HCT116 (cell line): ENCODE measurements around the gene SEMA5B. TPM values are rescaled to one million over a fixed set of nuclear protein-coding genes. Genes with fewer than 3 reads are reported as not detected.

ENCODE experiments used
- ATAC-seq: fragments of 200-7000 bp; cut with Tn5 transposase; 2 replicates; pipeline ENCODE4 v1.9.1; 2020; ENCODE audit warnings: mild to moderate bottlenecking, moderate library complexity
- BruUV-seq: library from RNA; stranded (reverse); fragments of 400-500 nt; replicated peaks from 2 replicates; lab custom pipeline; 2021; lab: Mats Ljungman, UMichigan
- CTCF ChIA-PET: fragments of 300-600 bp; sonication (Branson Sonifier 250); formaldehyde crosslinking; loops from one replicate; lab custom pipeline; 2021; ENCODE audit warnings: antibody characterized with exemption; lab: Charles Lee
- POLR2A ChIA-PET: fragments of 300-600, 350-600 bp; sonication (Branson Sonifier 250); formaldehyde crosslinking; loops from one replicate; lab custom pipeline; 2021; ENCODE audit warnings: antibody characterized with exemption; lab: Charles Lee
- RAD21 ChIA-PET, 2 experiments: fragments of 300-600 bp; sonication (Branson Sonifier 250); formaldehyde crosslinking; loops; one replicate each; lab custom pipeline; 2023; ENCODE audit warnings: low total read pairs in 2 of 2; ENCODE audit not compliant: uncharacterized antibody in 2 of 2, unreplicated experiment in 2 of 2, low non-redundant PET in 1 of 2; lab: Charles Lee
- DNase-seq: peaks from one replicate; pipeline ENCODE4 v3.0.0-alpha.2; 2010; ENCODE audit warnings: low read depth, low spot score
- H2AFZ ChIP-seq: fragments of 200-600 bp; shearing (Covaris generic), sonication (generic); 2 replicates; pipeline ENCODE4 v1.6.1; 2017; ENCODE audit warnings: low read depth, mixed run types, mixed read lengths, antibody characterized with exemption, low read length; ENCODE audit not compliant: poor library complexity, severe bottlenecking
- H3K27ac ChIP-seq: 2 replicates; pipeline ENCODE4 v1.5.1; 2012; ENCODE audit warnings: low read depth, low read length
- H3K27me3 ChIP-seq: fragments of 200-600 bp; sonication (generic); 2 replicates; pipeline ENCODE4 v1.6.1; 2016; ENCODE audit warnings: mixed run types, low read length, mixed read lengths; ENCODE audit not compliant: insufficient read depth
- H3K36me3 ChIP-seq, 2 experiments: fragments of 200-500 bp in 1 of 2; fragments of 200-600 bp in 1 of 2; sonication (Bioruptor generic) in 1 of 2; sonication (generic) in 1 of 2; 2 replicates each; pipeline versions ENCODE4 v1.5.1 to v1.6.1; 2014 to 2016; ENCODE audit warnings: low read length in 2 of 2, inconsistent platforms in 1 of 2, mixed read lengths in 1 of 2, mixed run types in 1 of 2; ENCODE audit not compliant: insufficient read depth in 2 of 2, control insufficient read depth in 1 of 2
- H3K4me1 ChIP-seq, 2 experiments: fragments of 200-600 bp in 1 of 2; sonication (generic) in 1 of 2; 2 replicates each; pipeline versions ENCODE4 v1.5.1 to v1.6.1; 2012 to 2017; ENCODE audit warnings: low read length in 2 of 2, inconsistent platforms in 1 of 2, mild to moderate bottlenecking in 1 of 2, mixed read lengths in 1 of 2, mixed run types in 1 of 2, moderate library complexity in 1 of 2; ENCODE audit not compliant: insufficient read depth in 2 of 2, control insufficient read depth in 1 of 2
- H3K4me2 ChIP-seq: fragments of 200-600 bp; sonication (generic); 2 replicates; pipeline ENCODE4 v1.6.1; 2017; ENCODE audit warnings: mixed run types, low read length, mixed read lengths
- H3K4me3 ChIP-seq, 2 experiments: fragments of 200-600 bp in 1 of 2; sonication (generic) in 1 of 2; replicated peaks in 1 of 2; 2 replicates each; pipeline ENCODE4 v1.5.1; 2011 to 2016; ENCODE audit warnings: low read length in 2 of 2, control low read depth in 1 of 2, low read depth in 1 of 2, mild to moderate bottlenecking in 1 of 2, mixed read lengths in 1 of 2, mixed run types in 1 of 2
- H3K79me2 ChIP-seq: fragments of 200-600 bp; sonication (generic); 2 replicates; pipeline ENCODE4 v1.6.1; 2017; ENCODE audit warnings: mild to moderate bottlenecking, mixed run types, low read length, moderate library complexity, mixed read lengths; ENCODE audit not compliant: insufficient read depth
- H3K9ac ChIP-seq: fragments of 200-600 bp; sonication (generic); 2 replicates; pipeline ENCODE4 v1.6.1; 2016; ENCODE audit warnings: low read length, mixed read lengths
- H3K9me2 ChIP-seq: fragments of 200-600 bp; sonication (generic), shearing (Covaris generic); 2 replicates; pipeline ENCODE4 v1.6.1; 2017; ENCODE audit warnings: mixed run types, mild to moderate bottlenecking, moderate library complexity; ENCODE audit not compliant: insufficient read depth
- H3K9me3 ChIP-seq, 2 experiments: fragments of 200-500 bp in 1 of 2; fragments of 200-600 bp in 1 of 2; sonication (Bioruptor generic) in 1 of 2; sonication (generic) in 1 of 2; 2 replicates each; pipeline ENCODE4 v1.6.1; 2014 to 2017; ENCODE audit warnings: low read length in 2 of 2, mixed read lengths in 2 of 2, inconsistent platforms in 1 of 2, low read depth in 1 of 2, mild to moderate bottlenecking in 1 of 2, mixed run types in 1 of 2, moderate library complexity in 1 of 2; ENCODE audit not compliant: control insufficient read depth in 1 of 2, insufficient read depth in 1 of 2
- H4K20me1 ChIP-seq: fragments of 200-600 bp; sonication (generic), shearing (Covaris generic); 2 replicates; pipeline ENCODE4 v1.6.1; 2017; ENCODE audit warnings: mixed run types, mild to moderate bottlenecking, moderate library complexity; ENCODE audit not compliant: insufficient read depth
- CEBPB ChIP-seq: IDR thresholded peaks from 2 replicates; pipeline ENCODE4 v1.6.1; 2012; ENCODE audit warnings: low read depth
- ELF1 ChIP-seq: IDR thresholded peaks from 2 replicates; pipeline ENCODE4 v1.6.1; 2012; ENCODE audit warnings: low read depth, borderline replicate concordance
- EZH2phosphoT487 ChIP-seq: fragments of 200-600 bp; IDR thresholded peaks from 2 replicates; pipeline ENCODE4 v1.6.1; 2018; ENCODE audit warnings: antibody characterized with exemption, borderline replicate concordance
- FOSL1 ChIP-seq: IDR thresholded peaks from 2 replicates; pipeline ENCODE4 v1.6.1; 2012; ENCODE audit warnings: low read depth
- JUND ChIP-seq: IDR thresholded peaks from 2 replicates; pipeline ENCODE4 v1.6.1; 2012
- MAX ChIP-seq: IDR thresholded peaks from 2 replicates; pipeline ENCODE4 v1.6.1; 2012
- POLR2A ChIP-seq: IDR thresholded peaks from 2 replicates; pipeline ENCODE4 v1.7.0; 2011; ENCODE audit warnings: borderline replicate concordance; ENCODE audit not compliant: insufficient read depth, insufficient read length; ENCODE audit errors: extremely low read depth
- POLR2AphosphoS5 ChIP-seq: IDR thresholded peaks from 2 replicates; pipeline ENCODE4 v1.6.1; 2011; ENCODE audit warnings: mild to moderate bottlenecking, low read depth, low read length, moderate library complexity
- REST ChIP-seq: IDR thresholded peaks from 2 replicates; pipeline ENCODE4 v1.6.1; 2012; ENCODE audit warnings: low read depth
- SP1 ChIP-seq: IDR thresholded peaks from 2 replicates; pipeline ENCODE4 v1.6.1; 2012; ENCODE audit warnings: low read depth
- SRF ChIP-seq: IDR thresholded peaks from 2 replicates; pipeline ENCODE4 v1.6.1; 2012; ENCODE audit warnings: low read depth
- TCF7L2 ChIP-seq: IDR thresholded peaks from 2 replicates; pipeline ENCODE4 v1.7.0; 2011; ENCODE audit warnings: borderline replicate concordance, inconsistent platforms; ENCODE audit not compliant: insufficient read depth, insufficient read length; ENCODE audit errors: extremely low read depth
- ZBTB33 ChIP-seq: IDR thresholded peaks from 2 replicates; pipeline ENCODE4 v1.6.1; 2011; ENCODE audit warnings: mild to moderate bottlenecking, low read length, moderate library complexity; ENCODE audit not compliant: insufficient replicate concordance; ENCODE audit errors: extremely low read depth
- ZFX ChIP-seq: fragments of 450-650 bp; IDR thresholded peaks from 2 replicates; pipeline ENCODE4 v1.6.1; 2017
- ZNF274 ChIP-seq: fragments of 200-500 bp; sonication (Bioruptor generic); IDR thresholded peaks from 2 replicates; pipeline ENCODE4 v1.6.1; 2014; ENCODE audit warnings: mild to moderate bottlenecking, low read depth, low read length, inconsistent platforms
- intact Hi-C: fragments of 100-400 bp; cut with micrococcal nuclease; formaldehyde crosslinking; loops from 2 replicates; pipeline ENCODE4 v1.10.0; 2022
- total RNA-seq: library from RNA; stranded (reverse); gene quantifications from one replicate; pipeline ENCODE4 v1.2.1, GENCODE V29; 2021; ENCODE audit not compliant: unreplicated experiment

Gene SEMA5B
- total RNA-seq, 1 experiment from 2014 or later, result 0.15 TPM

GRCh38 chr3:122918576-122919290, 108.8 kb downstream of the SEMA5B start:
- DNase-seq (no peak), ATAC-seq (no peak)
- Histone ChIP-seq H3K27me3 (peaks cover 12% of the 10 kb centered on the region; the same call in 1 of the 2 replicates), H3K9me2 (no peaks in the 10 kb centered on the region), H3K4me1 (no peaks in the 10 kb centered on the region), H3K79me2 (no peaks in the 10 kb centered on the region), H3K36me3 (no peaks in the 10 kb centered on the region), H3K27ac (no peak overlapping the region), H3K4me3 (no peak overlapping the region), H3K9me3 (no peaks in the 10 kb centered on the region), H3K9ac (no peak overlapping the region), H3K4me2 (no peak overlapping the region), H4K20me1 (no peaks in the 10 kb centered on the region), H2AFZ (no peak overlapping the region)
- no TSS peak for BruUV-seq
- no peak for TF ChIP-seq SRF
- TF ChIP-seq REST, result peak; percentile 62
- CTCF ChIA-PET, result interaction anchor here (1.3 kb wide), 1 partner anchor 534 kb away, joined by 3 read pairs; the partner anchor contains the start of gene FAM162A
- POLR2A ChIA-PET, result no interaction called here
- intact Hi-C loops, result no loop called here
- RAD21 ChIA-PET, result no interaction called here

GRCh38 chr3:122917412-122917811, 110.2 kb downstream of the SEMA5B start:
- ChIA-PET POLR2A (no interaction called here), CTCF (interaction anchor here (1.3 kb wide), 1 partner anchor 533 kb away, joined by 3 read pairs; the partner anchor contains the start of gene FAM162A), RAD21 (no interaction called here)
- peaks cover 9% of the 10 kb centered on the region; the same call in 1 of the 2 replicates for H3K27me3 ChIP-seq
- no peaks in the 10 kb centered on the region for H3K36me3 ChIP-seq
- no peak for ATAC-seq
- H3K79me2 ChIP-seq, result no peaks in the 10 kb centered on the region
- H3K9me2 ChIP-seq, result no peaks in the 10 kb centered on the region
- H3K4me2 ChIP-seq, result no peak overlapping the region
- no peak for DNase-seq
- no peak overlapping the region for H3K9ac ChIP-seq
- intact Hi-C loops, result no loop called here
- no peak overlapping the region for H3K4me3 ChIP-seq
- BruUV-seq, result no TSS peak
- H3K4me1 ChIP-seq, result no peaks in the 10 kb centered on the region
- H2AFZ ChIP-seq, result no peak overlapping the region
- H3K9me3 ChIP-seq, result no peaks in the 10 kb centered on the region
- H4K20me1 ChIP-seq, result no peaks in the 10 kb centered on the region
- H3K27ac ChIP-seq, result no peak overlapping the region
- no peak for TF ChIP-seq MAX
- no peak for TF ChIP-seq JUND
- no peak for TF ChIP-seq ZFX
- no peak for TF ChIP-seq FOSL1
- no peak for TF ChIP-seq TCF7L2
- no peak for TF ChIP-seq EZH2phosphoT487
- no peak for TF ChIP-seq SRF
- no peak for TF ChIP-seq ZNF274
- TF ChIP-seq POLR2AphosphoS5, result no peak
- TF ChIP-seq SP1, result no peak
- TF ChIP-seq ZBTB33, result no peak
- no peak for TF ChIP-seq CEBPB
- TF ChIP-seq ELF1, result no peak
- no peak for TF ChIP-seq POLR2A
